ENCODE measurements around the gene LRRC63.

DNA sequence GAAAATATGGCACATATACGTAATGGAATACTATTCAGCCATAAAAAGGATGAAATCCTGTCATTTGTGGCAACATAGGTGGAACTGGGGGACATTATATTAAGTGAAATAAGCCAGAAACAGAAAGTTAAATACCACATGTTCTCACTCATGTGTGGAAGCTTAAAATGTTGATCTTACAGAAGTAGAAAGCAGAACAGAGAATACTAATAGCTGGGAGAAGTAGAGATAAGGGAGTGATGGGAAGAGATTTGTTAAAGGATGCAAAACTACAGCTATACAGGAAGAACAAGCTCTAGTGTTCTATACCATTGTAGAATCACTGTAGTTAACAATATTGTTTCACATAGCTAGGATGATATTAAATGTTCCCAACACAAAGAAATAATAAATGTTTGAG is 107.3 kb downstream of the LRRC63 start:
- TF ChIP-seq EZH2 (IDR thresholded peaks at IDR 0.05; ENCODE audit: borderline replicate concordance, low read depth, low read length, severe bottlenecking) = no peak
- TF ChIP-seq, protein P1, sequence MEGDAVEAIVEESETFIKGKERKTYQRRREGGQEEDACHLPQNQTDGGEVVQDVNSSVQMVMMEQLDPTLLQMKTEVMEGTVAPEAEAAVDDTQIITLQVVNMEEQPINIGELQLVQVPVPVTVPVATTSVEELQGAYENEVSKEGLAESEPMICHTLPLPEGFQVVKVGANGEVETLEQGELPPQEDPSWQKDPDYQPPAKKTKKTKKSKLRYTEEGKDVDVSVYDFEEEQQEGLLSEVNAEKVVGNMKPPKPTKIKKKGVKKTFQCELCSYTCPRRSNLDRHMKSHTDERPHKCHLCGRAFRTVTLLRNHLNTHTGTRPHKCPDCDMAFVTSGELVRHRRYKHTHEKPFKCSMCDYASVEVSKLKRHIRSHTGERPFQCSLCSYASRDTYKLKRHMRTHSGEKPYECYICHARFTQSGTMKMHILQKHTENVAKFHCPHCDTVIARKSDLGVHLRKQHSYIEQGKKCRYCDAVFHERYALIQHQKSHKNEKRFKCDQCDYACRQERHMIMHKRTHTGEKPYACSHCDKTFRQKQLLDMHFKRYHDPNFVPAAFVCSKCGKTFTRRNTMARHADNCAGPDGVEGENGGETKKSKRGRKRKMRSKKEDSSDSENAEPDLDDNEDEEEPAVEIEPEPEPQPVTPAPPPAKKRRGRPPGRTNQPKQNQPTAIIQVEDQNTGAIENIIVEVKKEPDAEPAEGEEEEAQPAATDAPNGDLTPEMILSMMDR (IDR thresholded peaks at IDR 0.05; ENCODE audit: borderline replicate concordance, extremely low read depth, low read length, poor library complexity, severe bottlenecking) = no peak
